Heart left ventricle (tissue), 16 donors: Measurements from ENCODE around the gene AFG3L2. TPM values are rescaled to one million over a fixed set of nuclear protein-coding genes. Genes with fewer than 3 reads are reported as not detected.

ENCODE experiments used
- ATAC-seq, 4 donors: fragments of 200-7000 bp; cut with Tn5 transposase; one replicate each; pipeline ENCODE4 v1.9.1; 2020 to 2022; ENCODE audit warnings: moderate library complexity in 4 of 4, mild to moderate bottlenecking in 3 of 4, moderate number of reproducible peaks in 1 of 4
- DNase-seq, 5 donors: peaks; one replicate each; pipeline ENCODE4 v3.0.0-alpha.2; 2020
- H3K27ac ChIP-seq, 12 donors: fragments of 200-600 bp; sonication (generic) in 4 of 12; one replicate each; pipeline versions ENCODE4 v1.5.0 to v1.8.0; 2016 to 2022; ENCODE audit warnings: mild to moderate bottlenecking in 2 of 12
- H3K27me3 ChIP-seq, 9 donors: fragments of 200-600 bp; sonication (generic) in 2 of 9; one replicate each; pipeline versions ENCODE4 v1.5.1 to v1.8.0; 2016 to 2022; ENCODE audit warnings: mild to moderate bottlenecking in 3 of 9
- H3K36me3 ChIP-seq, 9 donors: fragments of 200-600 bp; sonication (generic) in 2 of 9; one replicate each; pipeline versions ENCODE4 v1.5.0 to v1.8.0; 2018 to 2022; ENCODE audit warnings: mild to moderate bottlenecking in 2 of 9
- H3K4me1 ChIP-seq, 12 donors: fragments of 200-600 bp; sonication (generic) in 4 of 12; one replicate each; pipeline versions ENCODE4 v1.5.0 to v1.8.0; 2016 to 2022; ENCODE audit warnings: mild to moderate bottlenecking in 3 of 12
- H3K4me3 ChIP-seq, 12 donors: fragments of 200-600 bp; sonication (generic) in 4 of 12; one replicate each; pipeline versions ENCODE4 v1.5.0 to v1.8.0; 2017 to 2022; ENCODE audit warnings: mild to moderate bottlenecking in 9 of 12, moderate library complexity in 4 of 12
- H3K9me3 ChIP-seq, 12 donors: fragments of 200-600 bp; sonication (generic) in 4 of 12; one replicate each; pipeline versions ENCODE4 v1.5.0 to v1.8.0; 2016 to 2022; ENCODE audit warnings: mild to moderate bottlenecking in 1 of 12
- CTCF ChIP-seq, 12 donors: fragments of 200-600 bp; sonication (generic) in 4 of 12; IDR thresholded peaks; one replicate each; pipeline versions ENCODE4 v1.5.0 to v1.8.0; 2018 to 2022; ENCODE audit warnings: antibody characterized with exemption in 12 of 12, mild to moderate bottlenecking in 5 of 12
- POLR2A ChIP-seq, 2 donors: fragments of 450-650 bp; IDR thresholded peaks; one replicate each; pipeline ENCODE4 v1.6.1; 2017; ENCODE audit warnings: antibody characterized with exemption in 2 of 2, mild to moderate bottlenecking in 2 of 2, moderate library complexity in 2 of 2
- WGBS, 4 donors: extraction: QIAGEN DNeasy Blood & Tissue Kit in 2 of 4; methylation state at CpG; one replicate each; pipeline versions ENCODE4 v1.1.5 to v1.1.7; 2013 to 2018; 5-methylcytosine and 5-hydroxymethylcytosine counted together
- intact Hi-C, 10 donors: fragments of 100-400 bp; cut with DNase I; formaldehyde crosslinking; loops; one replicate each; pipeline versions ENCODE4 v1.11.1 to v1.14.2; 2022
- polyA plus RNA-seq, 2 donors: library from polyadenylated mRNA; stranded (reverse); fragments of 200-250 nt; gene quantifications; one replicate each; pipeline ENCODE4 v1.2.3, GENCODE V29; 2013
- total RNA-seq, 9 donors: library from RNA; depleted of rRNA in 2 of 9; stranded (reverse); fragments of >200 nt in 2 of 9; fragmentation: NEBNext Ultra II Directional in 3 of 9; extraction: Animal tissue kit (Norgen Biotek cat#: 25700) in 3 of 9; gene quantifications; one replicate each; pipeline versions ENCODE4 v1.1.0 to v1.2.4, GENCODE V29; 2016 to 2023
- donor health status: ischemic (EF 13 %, LVEDD 7.1; RV severe dilation, severe dysfunction).
- donor health status: healthy with polysubstance abuse.
- donor health status: DM: no; HTN: yes; CAD: no.
- donor health status: DM: no; HTN: no; CAD: no.
- donor health status: ischemic (EF 25% LVEDD 6.9; RV normal size, moderate dysfunction).
- donor health status: ischemic (EF 25% LVEDD 5.7; RV mildly dilated, moderate dysfunction).
- donor health status: healthy.
- donor health status: DM: yes; HTN: yes; CAD: no.
- donor health status: ischemic (EF 35%, LVEDD 5.7; RV mildly dilated, moderate dysfunction).
- donor health status: nonischemic (EF 11% LVEDD 7.7; RV severe dilation, severe dysfunction).
- donor health status: DM: yes; HTN: yes; CAD: no.
- donor health status: PGD.
- donor health status: ischemic (EF 29% LVEDD 5.4; RV normal size, mild dysfunction).
- donor health status: nonischemic (EF 23%, LVEDD 6.1; RV moderate dilation, normal function).

AFG3L2 gene
- total and polyA plus RNA-seq, 11 donors = 59.9 to 174 (median 138) TPM

DNA sequence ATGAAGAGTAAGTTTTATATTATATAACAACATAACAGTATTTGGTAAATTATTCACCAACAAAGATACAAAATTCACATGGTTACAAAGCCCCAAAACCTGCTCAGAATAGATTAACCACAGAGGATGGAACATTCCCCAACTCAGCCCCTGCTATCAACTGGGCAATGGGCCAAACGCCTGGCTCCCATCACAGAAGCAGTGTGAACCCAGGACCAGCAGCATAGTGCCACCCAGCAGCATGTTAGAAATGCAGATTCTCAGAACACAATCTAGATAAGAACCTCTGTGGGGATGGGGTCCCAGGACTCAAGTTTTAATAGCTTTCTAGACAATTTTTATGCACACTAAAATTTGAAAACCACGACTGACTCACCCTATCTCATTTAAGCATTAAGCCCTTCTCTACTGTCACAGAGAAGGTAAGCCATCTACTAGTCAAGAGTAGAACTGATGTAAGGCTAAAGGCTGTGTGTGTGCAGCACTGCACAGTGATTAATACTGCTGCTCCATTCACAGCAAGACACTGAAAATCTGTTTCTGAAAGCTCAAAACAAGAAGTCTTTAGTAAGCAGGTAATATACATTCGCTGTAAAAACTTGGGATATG, 15.2 kb downstream of the AFG3L2 start:
- TF ChIP-seq POLR2A (IDR thresholded peaks at IDR 0.05) (no peak), CTCF (IDR thresholded peaks at IDR 0.05) (no peak)
- Histone ChIP-seq H3K4me1 (peaks cover 0 to 71% (median 34%) of the 10 kb centered on the region in 12 donors), H3K27ac (peak overlapping the region; percentile 54 to 93 (median 78)), H3K4me3 (no peak overlapping the region), H3K36me3 (peaks cover 3 to 100% (median 95%) of the 10 kb centered on the region in 9 donors), H3K27me3 (no peaks in the 10 kb centered on the region), H3K9me3 (no peaks in the 10 kb centered on the region)
- peak; percentile 63 to 80 (median 76) for ATAC-seq
- WGBS, 4 donors = 41 to 58% (median 52%) methylated on average over 3 of the region's 3 CpGs
- intact Hi-C loops = no loop called here
- peak; percentile 78 to 83 (median 80) for DNase-seq

GRCh38 chr18:12359515-12359927, 17.5 kb downstream of the AFG3L2 start:
- peak overlapping the region in 5 of 12 donors; percentile 1 to 81 (median 5) for H3K27ac ChIP-seq
- intact Hi-C loops = no loop called here
- DNase-seq (no peak), ATAC-seq (no peak)
- no peaks in the 10 kb centered on the region for H3K9me3 ChIP-seq
- H3K4me3 ChIP-seq = no peak overlapping the region
- 85 to 93% (median 88%) methylated on average over 5 of the region's 5 CpGs for WGBS, 4 donors
- H3K27me3 ChIP-seq = no peaks in the 10 kb centered on the region
- H3K4me1 ChIP-seq = peaks cover 0 to 51% (median 21%) of the 10 kb centered on the region in 12 donors
- peaks cover 3 to 100% (median 95%) of the 10 kb centered on the region in 9 donors for H3K36me3 ChIP-seq
- TF ChIP-seq POLR2A (IDR thresholded peaks at IDR 0.05) (no peak), CTCF (IDR thresholded peaks at IDR 0.05) (no peak)

DNA sequence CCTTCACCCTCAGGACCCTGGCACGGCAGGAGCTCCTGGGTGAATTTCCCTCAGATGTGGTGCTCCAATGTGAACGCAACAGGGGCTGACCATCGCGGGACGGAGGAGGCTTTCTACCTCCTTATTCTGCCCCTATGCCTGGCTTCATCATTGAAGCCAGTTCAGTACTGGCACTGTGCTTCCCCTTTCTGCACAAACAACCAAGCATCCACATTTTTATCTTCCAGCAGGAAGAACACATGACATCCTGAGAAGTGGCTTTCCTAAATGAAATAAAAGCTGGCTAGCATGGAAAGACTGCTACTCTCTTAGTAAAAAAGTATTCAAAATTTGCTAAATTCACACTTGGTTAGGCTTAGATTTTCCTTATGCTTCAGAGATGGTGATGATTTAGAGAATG, 24.8 kb downstream of the AFG3L2 start:
- H3K27me3 ChIP-seq = no peaks in the 10 kb centered on the region
- no peaks in the 10 kb centered on the region for H3K9me3 ChIP-seq
- intact Hi-C loops = no loop called here
- peak overlapping the region in 2 of 12 donors; percentile 7 to 9 for H3K27ac ChIP-seq
- DNase-seq (no peak), ATAC-seq (peak in 2 of 4 donors; percentile 37 to 42)
- no peak overlapping the region for H3K4me3 ChIP-seq
- TF ChIP-seq POLR2A (IDR thresholded peaks at IDR 0.05) (no peak), CTCF (IDR thresholded peaks at IDR 0.05) (no peak)
- peaks cover 0 to 6% (median 0%) of the 10 kb centered on the region in 12 donors for H3K4me1 ChIP-seq
- 69 to 82% (median 80%) methylated on average over 5 of the region's 5 CpGs for WGBS, 4 donors
- peaks cover 0 to 100% (median 96%) of the 10 kb centered on the region in 9 donors for H3K36me3 ChIP-seq

GRCh38 chr18:12347895-12348294, 29.1 kb downstream of the AFG3L2 start:
- Histone ChIP-seq H3K4me1 (peaks cover 0 to 10% (median 0%) of the 10 kb centered on the region in 12 donors), H3K9me3 (no peaks in the 10 kb centered on the region), H3K27ac (no peak overlapping the region), H3K27me3 (no peaks in the 10 kb centered on the region), H3K36me3 (peaks cover 3 to 100% (median 99%) of the 10 kb centered on the region in 9 donors), H3K4me3 (no peak overlapping the region)
- no peak for ATAC-seq
- 65 to 81% (median 72%) methylated on average over 4 of the region's 4 CpGs for WGBS, 4 donors
- TF ChIP-seq POLR2A (IDR thresholded peaks at IDR 0.05) (no peak), CTCF (IDR thresholded peaks at IDR 0.05) (no peak)
- no peak for DNase-seq
- intact Hi-C loops = no loop called here
